ENCODE measurements around the gene ZNF267.
A peak's percentile ranks its signal among the peaks of the same experiment; 100 is the strongest.

The ZNF267 gene

GRCh38 chr16:31874366-31875111 is 932 bp downstream of the ZNF267 start:
- DNase-seq (ENCODE audit: low read depth): peak; percentile 83
- H3K4me3 ChIP-seq (ENCODE audit: low read length): peak overlapping the region; percentile 96
- TF ChIP-seq CTCF (IDR thresholded peaks at IDR 0.05; ENCODE audit: insufficient read depth, low read depth, low read length, missing control alignments): no peak

- no peak for TF ChIP-seq CTCF (IDR thresholded peaks at IDR 0.05; ENCODE audit: insufficient read depth, low read depth, low read length, missing control alignments)
- peak; percentile 44 for DNase-seq (ENCODE audit: low read depth)
- H3K4me3 ChIP-seq (ENCODE audit: low read length): peak overlapping the region; percentile 96
These were observed 1.7 kb downstream of the ZNF267 start for GRCh38 chr16:31875112-31875803.

GRCh38 chr16:31875928-31876547 is 2.4 kb downstream of the ZNF267 start:
- no peak for DNase-seq (ENCODE audit: low read depth)
- no peak overlapping the region for H3K4me3 ChIP-seq (ENCODE audit: low read length)
- no peak for TF ChIP-seq CTCF (IDR thresholded peaks at IDR 0.05; ENCODE audit: insufficient read depth, low read depth, low read length, missing control alignments)

- DNase-seq (ENCODE audit: low read depth): peak; percentile 90
- TF ChIP-seq CTCF (IDR thresholded peaks at IDR 0.05; ENCODE audit: insufficient read depth, low read depth, low read length, missing control alignments): no peak
- peak overlapping the region; percentile 2 for H3K4me3 ChIP-seq (ENCODE audit: low read length)
These were observed 3.6 kb downstream of the ZNF267 start for GRCh38 chr16:31876951-31877828.

GRCh38 chr16:31877876-31878642 is 4.5 kb downstream of the ZNF267 start:
- TF ChIP-seq CTCF (IDR thresholded peaks at IDR 0.05; ENCODE audit: insufficient read depth, low read depth, low read length, missing control alignments): no peak
- DNase-seq (ENCODE audit: low read depth): no peak
- H3K4me3 ChIP-seq (ENCODE audit: low read length): no peak overlapping the region

- TF ChIP-seq CTCF (IDR thresholded peaks at IDR 0.05; ENCODE audit: insufficient read depth, low read depth, low read length, missing control alignments): no peak
- DNase-seq (ENCODE audit: low read depth): no peak
- H3K4me3 ChIP-seq (ENCODE audit: low read length): no peak overlapping the region
These were observed 6.3 kb downstream of the ZNF267 start for GRCh38 chr16:31879937-31880321.

Data from epithelial cell of esophagus (primary cell).